ENCODE measurements around the gene USP24.

- TF ChIP-seq POLR2A (IDR thresholded peaks at IDR 0.05) (no peak), CTCF (IDR thresholded peaks at IDR 0.05) (no peak)
Measured at GRCh38 chr1:55232448-55233144, 17.4 kb upstream of the USP24 start.
